Measurements from ENCODE around the gene PPIF. TPM values are rescaled to one million over a fixed set of nuclear protein-coding genes. Genes with fewer than 3 reads are reported as not detected.

Gene PPIF
- total and polyA plus RNA-seq, 7 experiments from 2014 or later, result 8.7 to 192 (median 24.0) TPM

- no peaks in the 10 kb centered on the region for H3K27me3 ChIP-seq (ENCODE audit: control insufficient read depth in 2 of 2, insufficient read depth in 2 of 2, low read length in 2 of 2)
- Mint-ChIP-seq H3K4me1 (peaks cover 50 to 74% (median 68%) of the 10 kb centered on the region in 7 donors), H3K27me3 (no peaks in the 10 kb centered on the region), H3K9me3 (peaks cover 0 to 15% (median 2%) of the 10 kb centered on the region in 11 donors), H3K27ac (peak overlapping the region; percentile 77 to 99 (median 94)), H3K4me3 (peak overlapping the region; percentile 70 to 88 (median 80)), H3K36me3 (peaks cover 0 to 23% (median 0%) of the 10 kb centered on the region in 5 donors)
- H3K27ac ChIP-seq (ENCODE audit: low read depth, low read length), result peak overlapping the region; percentile 65
- ChIA-PET POLR2A (interaction anchor here (0.6 to 2.5 kb wide), 12 partner anchors 9 to 1289 kb away, joined by 3 to 22 read pairs (median 4); partner anchors contain the start of gene PPIF), CTCF (interaction anchor here (0.8 to 1.7 kb wide), 6 partner anchors 14 to 1293 kb away, joined by 3 to 7 read pairs (median 5); partner anchors contain the start of gene POLR3A)
- peaks cover 58 to 63% of the 10 kb centered on the region in 2 donors for H3K4me1 ChIP-seq (ENCODE audit: control insufficient read depth in 2 of 2, insufficient read depth in 2 of 2, low read length in 2 of 2)
- H3K9me3 ChIP-seq (ENCODE audit: control insufficient read depth in 2 of 3, low read length in 3 of 3), result no peaks in the 10 kb centered on the region
- ATAC-seq (peak; percentile 90), DNase-seq (peak; percentile 53 to 92 (median 90))
- H3K4me3 ChIP-seq (ENCODE audit: low read length), result peak overlapping the region; percentile 20
- intact Hi-C loops (cut with micrococcal nuclease), result loop anchor here (1.0 to 10.0 kb wide), 10 partner anchors 8 to 1018 kb away; partner anchors contain the start of genes PPIF (in 2 of the 2), ZCCHC24 (in 1 of the 2) and ZMIZ1 (in 1 of the 2)
- H3K36me3 ChIP-seq (ENCODE audit: control insufficient read depth in 2 of 3, insufficient read depth in 3 of 3, low read length in 3 of 3), result no peaks in the 10 kb centered on the region
These were observed 24.4 kb upstream of the PPIF start for GRCh38 chr10:79322616-79323543.

- Histone ChIP-seq H3K9me3 (ENCODE audit: control insufficient read depth in 2 of 3, low read length in 3 of 3) (no peaks in the 10 kb centered on the region), H3K27me3 (ENCODE audit: control insufficient read depth in 2 of 2, insufficient read depth in 2 of 2, low read length in 2 of 2) (no peaks in the 10 kb centered on the region), H3K4me1 (ENCODE audit: control insufficient read depth in 2 of 2, insufficient read depth in 2 of 2, low read length in 2 of 2) (peaks cover 51 to 56% of the 10 kb centered on the region in 2 donors), H3K36me3 (ENCODE audit: control insufficient read depth in 2 of 3, insufficient read depth in 3 of 3, low read length in 3 of 3) (no peaks in the 10 kb centered on the region), H3K4me3 (ENCODE audit: low read length) (peak overlapping the region; percentile 16), H3K27ac (ENCODE audit: low read depth, low read length) (no peak overlapping the region)
- DNase-seq (no peak), ATAC-seq (no peak)
- intact Hi-C loops (cut with micrococcal nuclease), result loop anchor here (1.0 to 10.0 kb wide), 10 partner anchors 8 to 1019 kb away; partner anchors contain the start of genes PPIF (in 2 of the 2), ZCCHC24 (in 1 of the 2) and ZMIZ1 (in 1 of the 2)
- Mint-ChIP-seq H3K27me3 (no peaks in the 10 kb centered on the region), H3K4me1 (peaks cover 43 to 66% (median 61%) of the 10 kb centered on the region in 7 donors), H3K4me3 (peak overlapping the region in 9 of 10 donors; percentile 70 to 88 (median 81)), H3K9me3 (peaks cover 0 to 13% (median 2%) of the 10 kb centered on the region in 11 donors), H3K36me3 (peaks cover 0 to 19% (median 0%) of the 10 kb centered on the region in 5 donors), H3K27ac (peak overlapping the region in 7 of 9 donors; percentile 77 to 99 (median 94))
- ChIA-PET POLR2A (interaction anchor here (0.6 to 2.5 kb wide), 10 partner anchors 8 to 1289 kb away, joined by 3 to 22 read pairs (median 5); partner anchors contain the start of gene PPIF), CTCF (interaction anchor here (0.9 to 1.7 kb wide), 5 partner anchors 19 to 50 kb away, joined by 3 to 7 read pairs (median 4); no protein-coding TSS in a partner anchor)
These were observed 23.7 kb upstream of the PPIF start for GRCh38 chr10:79323602-79324001.

DNA sequence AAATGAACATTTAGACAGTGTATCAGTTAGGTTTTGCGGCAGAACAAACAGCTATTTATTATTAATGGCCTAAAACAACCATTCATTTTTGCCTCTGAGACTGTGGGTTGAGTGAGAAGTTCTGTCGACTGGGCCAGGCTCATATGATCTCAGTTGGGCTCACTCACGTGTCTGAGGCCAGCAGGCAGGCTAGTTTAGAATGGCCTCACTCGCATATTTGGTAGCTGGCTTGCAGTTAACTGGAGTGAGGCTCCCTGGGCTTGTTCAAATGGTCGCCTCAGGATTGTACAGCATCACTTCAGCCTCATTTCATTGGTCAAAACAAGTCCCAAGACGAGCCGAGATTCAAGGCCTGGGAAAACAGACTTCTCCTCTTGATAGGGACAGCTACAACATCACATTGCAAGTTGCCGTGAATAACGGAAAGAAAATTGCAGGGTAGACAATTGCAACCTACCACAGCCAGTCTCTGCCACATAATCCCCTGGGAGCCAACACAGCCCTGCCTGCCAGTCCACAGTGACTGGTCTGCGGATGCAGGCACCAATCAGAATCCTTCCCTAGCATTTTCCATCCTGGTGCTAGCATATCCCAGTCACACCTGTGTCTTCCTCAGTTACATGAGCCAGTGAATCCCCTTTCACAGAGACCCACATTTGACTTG is 23.1 kb upstream of the PPIF start:
- Mint-ChIP-seq H3K4me1 (peaks cover 38 to 61% (median 55%) of the 10 kb centered on the region in 7 donors), H3K4me3 (peak overlapping the region in 3 of 10 donors; percentile 78 to 87 (median 84)), H3K27ac (peak overlapping the region in 3 of 9 donors; percentile 25 to 99 (median 77)), H3K9me3 (peaks cover 0 to 8% (median 0%) of the 10 kb centered on the region in 11 donors), H3K27me3 (no peaks in the 10 kb centered on the region), H3K36me3 (peaks cover 0 to 14% (median 0%) of the 10 kb centered on the region in 5 donors)
- ChIA-PET CTCF (interaction anchor here (0.9 to 1.7 kb wide), 5 partner anchors 9 to 31 kb away, joined by 3 to 7 read pairs (median 4); no protein-coding TSS in a partner anchor), POLR2A (interaction anchor here (1.4 to 2.5 kb wide), 5 partner anchors 8 to 38 kb away, joined by 6 to 22 read pairs (median 11); partner anchors contain the start of gene PPIF)
- Histone ChIP-seq H3K36me3 (ENCODE audit: control insufficient read depth in 2 of 3, insufficient read depth in 3 of 3, low read length in 3 of 3) (no peaks in the 10 kb centered on the region), H3K9me3 (ENCODE audit: control insufficient read depth in 2 of 3, low read length in 3 of 3) (no peaks in the 10 kb centered on the region), H3K4me1 (ENCODE audit: control insufficient read depth in 2 of 2, insufficient read depth in 2 of 2, low read length in 2 of 2) (peaks cover 50% of the 10 kb centered on the region in 2 donors), H3K4me3 (ENCODE audit: low read length) (peak overlapping the region; percentile 16), H3K27ac (ENCODE audit: low read depth, low read length) (no peak overlapping the region), H3K27me3 (ENCODE audit: control insufficient read depth in 2 of 2, insufficient read depth in 2 of 2, low read length in 2 of 2) (no peaks in the 10 kb centered on the region)
- DNase-seq, result no peak
- no peak for ATAC-seq
- intact Hi-C loops (cut with micrococcal nuclease), result loop anchor here in 1 of 2 donors (10.0 kb wide), 2 partner anchors 259 to 1019 kb away; partner anchors contain the start of gene ZMIZ1

DNA sequence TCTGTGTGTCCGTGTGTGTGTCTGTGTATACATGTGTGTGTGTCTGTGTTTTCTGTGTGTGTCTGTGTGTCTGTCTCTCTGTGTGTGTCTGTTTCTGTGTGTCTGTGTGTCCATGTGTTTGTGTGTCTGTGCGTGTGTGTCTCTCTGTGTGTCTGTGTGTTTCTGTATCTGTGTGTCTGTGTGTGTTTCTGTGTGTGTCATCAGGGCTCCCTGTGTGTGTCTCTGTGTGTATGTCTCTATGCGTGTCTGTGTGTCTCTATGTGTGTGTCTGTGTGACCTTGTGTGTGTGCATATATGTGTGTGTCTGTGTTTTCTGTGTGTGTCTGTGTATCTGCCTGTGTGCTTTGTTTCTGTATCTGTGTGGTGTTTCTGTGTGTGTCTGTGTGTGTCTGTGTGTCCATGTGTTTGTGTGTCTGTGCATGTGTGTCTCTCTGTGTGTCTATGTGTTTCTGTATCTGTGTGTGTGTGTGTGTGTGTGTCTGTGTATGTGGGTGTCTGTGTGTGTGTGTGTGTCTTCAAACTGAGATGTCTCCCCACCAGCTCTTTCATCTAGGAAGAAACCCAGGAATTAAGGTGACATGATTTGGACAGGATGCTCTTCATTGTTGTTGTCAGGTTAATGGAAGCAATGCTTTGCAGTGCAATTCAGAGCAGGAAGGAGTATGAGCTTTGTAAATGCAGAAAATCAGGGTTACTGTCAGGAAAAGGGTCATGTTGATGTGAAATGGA is 20.7 kb upstream of the PPIF start:
- POLR2A ChIA-PET, result interaction anchor here (1.8 kb wide), 1 partner anchor 10 kb away, joined by 7 read pairs; no protein-coding TSS in a partner anchor
- no peaks in the 10 kb centered on the region for H3K9me3 ChIP-seq (ENCODE audit: control insufficient read depth in 2 of 3, low read length in 3 of 3)
- H3K4me1 ChIP-seq (ENCODE audit: control insufficient read depth in 2 of 2, insufficient read depth in 2 of 2, low read length in 2 of 2), result peaks cover 27 to 43% of the 10 kb centered on the region in 2 donors
- Mint-ChIP-seq H3K27me3 (no peaks in the 10 kb centered on the region), H3K27ac (no peak overlapping the region), H3K4me1 (peaks cover 25 to 55% (median 40%) of the 10 kb centered on the region in 7 donors), H3K36me3 (peaks cover 0 to 2% (median 0%) of the 10 kb centered on the region in 5 donors), H3K4me3 (no peak overlapping the region), H3K9me3 (peaks cover 0 to 1% (median 0%) of the 10 kb centered on the region in 11 donors)
- ATAC-seq (no peak), DNase-seq (no peak)
- no peak overlapping the region for H3K4me3 ChIP-seq (ENCODE audit: low read length)
- no peaks in the 10 kb centered on the region for H3K36me3 ChIP-seq (ENCODE audit: control insufficient read depth in 2 of 3, insufficient read depth in 3 of 3, low read length in 3 of 3)
- H3K27ac ChIP-seq (ENCODE audit: low read depth, low read length), result no peak overlapping the region
- no peaks in the 10 kb centered on the region for H3K27me3 ChIP-seq (ENCODE audit: control insufficient read depth in 2 of 2, insufficient read depth in 2 of 2, low read length in 2 of 2)
- CTCF ChIA-PET, result interaction anchor here (1.0 kb wide), 1 partner anchor 18 kb away, joined by 5 read pairs; no protein-coding TSS in a partner anchor
- intact Hi-C loops (cut with micrococcal nuclease), result loop anchor here in 1 of 2 donors (10.0 kb wide), 2 partner anchors 262 to 1022 kb away; partner anchors contain the start of gene ZMIZ1

DNA sequence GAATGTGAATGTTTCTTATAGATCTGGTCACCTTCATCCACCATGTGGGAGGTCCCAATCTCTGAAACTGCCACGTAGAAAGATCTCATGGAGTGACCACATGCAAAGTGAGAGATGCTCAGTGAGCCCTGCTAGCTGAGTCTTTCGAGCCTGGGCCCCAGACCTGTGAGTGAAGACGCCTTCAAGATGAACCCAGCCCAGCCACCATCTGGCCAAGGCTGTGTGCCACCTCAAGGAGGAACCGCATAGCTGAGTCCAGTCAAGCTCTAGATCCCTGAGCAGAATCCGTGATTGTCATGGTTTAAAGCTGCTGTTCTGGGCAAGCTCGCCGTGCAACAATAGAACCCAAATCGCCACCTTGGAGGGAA is 20.2 kb upstream of the PPIF start:
- no peak overlapping the region for H3K27ac ChIP-seq (ENCODE audit: low read depth, low read length)
- peaks cover 20 to 55% (median 40%) of the 10 kb centered on the region in 7 donors for H3K4me1 Mint-ChIP-seq

More for the DNA sequence above, 20.2 kb upstream of the PPIF start:
- Mint-ChIP-seq H3K9me3 (peaks cover 0 to 2% (median 0%) of the 10 kb centered on the region in 11 donors), H3K4me3 (no peak overlapping the region), H3K27me3 (no peaks in the 10 kb centered on the region), H3K36me3 (peaks cover 0 to 5% (median 0%) of the 10 kb centered on the region in 5 donors), H3K27ac (no peak overlapping the region)
- H3K36me3 ChIP-seq (ENCODE audit: control insufficient read depth in 2 of 3, insufficient read depth in 3 of 3, low read length in 3 of 3), result no peaks in the 10 kb centered on the region
- ChIA-PET CTCF (interaction anchor here (1.0 kb wide), 1 partner anchor 17 kb away, joined by 5 read pairs; no protein-coding TSS in a partner anchor), POLR2A (interaction anchor here (1.8 kb wide), 1 partner anchor 10 kb away, joined by 7 read pairs; no protein-coding TSS in a partner anchor)
- H3K4me1 ChIP-seq (ENCODE audit: control insufficient read depth in 2 of 2, insufficient read depth in 2 of 2, low read length in 2 of 2), result peaks cover 25 to 42% of the 10 kb centered on the region in 2 donors
- H3K4me3 ChIP-seq (ENCODE audit: low read length), result no peak overlapping the region
- H3K27me3 ChIP-seq (ENCODE audit: control insufficient read depth in 2 of 2, insufficient read depth in 2 of 2, low read length in 2 of 2), result no peaks in the 10 kb centered on the region
- H3K9me3 ChIP-seq (ENCODE audit: control insufficient read depth in 2 of 3, low read length in 3 of 3), result no peaks in the 10 kb centered on the region
- ATAC-seq (no peak), DNase-seq (no peak)
- intact Hi-C loops (cut with micrococcal nuclease), result loop anchor here in 1 of 2 donors (10.0 kb wide), 2 partner anchors 262 to 1022 kb away; partner anchors contain the start of gene ZMIZ1
